Testis (tissue), 3 donors: ENCODE data around the gene DNAH10. TPM values are rescaled to one million over a fixed set of nuclear protein-coding genes. Genes with fewer than 3 reads are reported as not detected.

Source experiments
- DNase-seq: peaks from one replicate; pipeline ENCODE4 v3.0.0-alpha.2; 2019
- H3K27ac ChIP-seq, 2 donors: fragments of 200-600 bp; sonication (generic); one replicate each; pipeline ENCODE4 v1.5.1; 2019
- H3K27me3 ChIP-seq: fragments of 200-600 bp; sonication (generic); one replicate; pipeline ENCODE4 v1.5.1; 2019
- H3K36me3 ChIP-seq: fragments of 200-600 bp; sonication (generic); one replicate; pipeline ENCODE4 v1.5.1; 2017; ENCODE audit warnings: low read depth; ENCODE audit errors: missing control alignments
- H3K4me1 ChIP-seq: fragments of 200-600 bp; sonication (generic); one replicate; pipeline ENCODE4 v1.5.1; 2019
- H3K4me3 ChIP-seq, 2 donors: fragments of 200-600 bp; sonication (generic); one replicate each; pipeline ENCODE4 v1.5.1; 2017 to 2019
- H3K9me3 ChIP-seq: fragments of 200-600 bp; sonication (generic); one replicate; pipeline ENCODE4 v1.5.1; 2017
- CTCF ChIP-seq, 3 experiments: fragments of 450-650 bp in 2 of 3; fragments of 200-600 bp in 1 of 3; sonication (generic) in 1 of 3; IDR thresholded peaks; one replicate each; pipeline ENCODE4 v1.5.1; 2016 to 2019; ENCODE audit warnings: antibody characterized with exemption in 3 of 3, mild to moderate bottlenecking in 2 of 3, moderate library complexity in 1 of 3
- POLR2A ChIP-seq: fragments of 450-650 bp; IDR thresholded peaks from one replicate; pipeline ENCODE4 v1.6.1; 2017; ENCODE audit warnings: antibody characterized with exemption, mild to moderate bottlenecking, moderate library complexity
- WGBS, 2 donors: methylation state at CpG; one replicate each; pipeline ENCODE4 v1.1.5; 2018; 5-methylcytosine and 5-hydroxymethylcytosine counted together
- intact Hi-C: fragments of 100-400 bp; cut with DNase I; formaldehyde crosslinking; loops from one replicate; pipeline ENCODE4 v1.15.1; 2023; ENCODE audit warnings: low total_unique reads
- polyA plus RNA-seq: library from polyadenylated mRNA; stranded (reverse); fragments of 350-450 nt; fragmentation: Illumina TruSeq; extraction: RNeasy Lipid Tissue Mini Kit (QIAGEN cat#74804); gene quantifications from one replicate; pipeline ENCODE4 v1.2.3, GENCODE V29; 2014; ENCODE audit warnings: low read depth, low replicate concordance; ENCODE audit not compliant: insufficient read depth
- total RNA-seq, 2 donors: library from RNA; depleted of rRNA; stranded (reverse); fragments of >200 nt; gene quantifications; one replicate each; pipeline ENCODE4 v1.2.3, GENCODE V29; 2016

Gene DNAH10
- total and polyA plus RNA-seq, 3 donors from 2014 or later, result 15.4 to 29.3 (median 24.3) TPM

- no peak for TF ChIP-seq POLR2A
- TF ChIP-seq CTCF (IDR thresholded peaks at IDR 0.05), result no peak
- Histone ChIP-seq H3K9me3 (no peaks in the 10 kb centered on the region), H3K27ac (no peak overlapping the region), H3K27me3 (no peaks in the 10 kb centered on the region), H3K36me3 (no peaks in the 10 kb centered on the region), H3K4me3 (no peak overlapping the region), H3K4me1 (no peaks in the 10 kb centered on the region)
- no peak for DNase-seq
- intact Hi-C loops, result no loop called here
- 82% methylated on average over 8 of the region's 8 CpGs for WGBS, 2 donors
Measured at GRCh38 chr12:123805173-123805572, 43.1 kb downstream of the DNAH10 start.

GRCh38 chr12:123807002-123807401 lies 44.9 kb downstream of the DNAH10 start:
- no peak overlapping the region for H3K27ac ChIP-seq
- no peaks in the 10 kb centered on the region for H3K27me3 ChIP-seq
- intact Hi-C loops, result no loop called here
- DNase-seq, result no peak
- H3K4me1 ChIP-seq, result no peaks in the 10 kb centered on the region
- no peaks in the 10 kb centered on the region for H3K9me3 ChIP-seq
- no peaks in the 10 kb centered on the region for H3K36me3 ChIP-seq
- H3K4me3 ChIP-seq, result no peak overlapping the region
- WGBS, 2 donors, result 90 to 96% methylated on average over 4 of the region's 4 CpGs
- TF ChIP-seq POLR2A, result no peak
- no peak for TF ChIP-seq CTCF (IDR thresholded peaks at IDR 0.05)

GRCh38 chr12:123807670-123808069 lies 45.6 kb downstream of the DNAH10 start:
- intact Hi-C loops, result no loop called here
- H3K4me1 ChIP-seq, result no peaks in the 10 kb centered on the region
- WGBS, 2 donors, result 32 to 35% methylated on average over 2 of the region's 2 CpGs
- no peaks in the 10 kb centered on the region for H3K9me3 ChIP-seq
- no peaks in the 10 kb centered on the region for H3K27me3 ChIP-seq
- no peaks in the 10 kb centered on the region for H3K36me3 ChIP-seq
- H3K4me3 ChIP-seq, result no peak overlapping the region
- DNase-seq, result no peak
- TF ChIP-seq POLR2A, result no peak
- TF ChIP-seq CTCF (IDR thresholded peaks at IDR 0.05), result no peak
- H3K27ac ChIP-seq, result no peak overlapping the region

- no peak overlapping the region for H3K4me3 ChIP-seq
- no peaks in the 10 kb centered on the region for H3K27me3 ChIP-seq
- 67 to 76% methylated on average over 4 of the region's 4 CpGs for WGBS, 2 donors
- H3K9me3 ChIP-seq, result no peaks in the 10 kb centered on the region
- no peak for DNase-seq
- H3K27ac ChIP-seq, result no peak overlapping the region
- no peaks in the 10 kb centered on the region for H3K36me3 ChIP-seq
- TF ChIP-seq CTCF (IDR thresholded peaks at IDR 0.05) (no peak), POLR2A (no peak)
- intact Hi-C loops, result no loop called here
- H3K4me1 ChIP-seq, result no peaks in the 10 kb centered on the region
Measured at GRCh38 chr12:123808167-123808566, 46.1 kb downstream of the DNAH10 start.

- H3K27ac ChIP-seq, result no peak overlapping the region
- no peak overlapping the region for H3K4me3 ChIP-seq
- DNase-seq, result no peak
- H3K9me3 ChIP-seq, result no peaks in the 10 kb centered on the region
- H3K27me3 ChIP-seq, result no peaks in the 10 kb centered on the region
- H3K36me3 ChIP-seq, result no peaks in the 10 kb centered on the region
- H3K4me1 ChIP-seq, result peaks cover 3% of the 10 kb centered on the region
- TF ChIP-seq POLR2A, result no peak
- TF ChIP-seq CTCF (IDR thresholded peaks at IDR 0.05), result no peak
- WGBS, 2 donors, result 86 to 91% methylated on average over 7 of the region's 7 CpGs
- intact Hi-C loops, result no loop called here
Measured at GRCh38 chr12:123813349-123813748, 51.2 kb downstream of the DNAH10 start.
